ENCODE data around the gene PSORS1C1.

The PSORS1C1 gene

DNA sequence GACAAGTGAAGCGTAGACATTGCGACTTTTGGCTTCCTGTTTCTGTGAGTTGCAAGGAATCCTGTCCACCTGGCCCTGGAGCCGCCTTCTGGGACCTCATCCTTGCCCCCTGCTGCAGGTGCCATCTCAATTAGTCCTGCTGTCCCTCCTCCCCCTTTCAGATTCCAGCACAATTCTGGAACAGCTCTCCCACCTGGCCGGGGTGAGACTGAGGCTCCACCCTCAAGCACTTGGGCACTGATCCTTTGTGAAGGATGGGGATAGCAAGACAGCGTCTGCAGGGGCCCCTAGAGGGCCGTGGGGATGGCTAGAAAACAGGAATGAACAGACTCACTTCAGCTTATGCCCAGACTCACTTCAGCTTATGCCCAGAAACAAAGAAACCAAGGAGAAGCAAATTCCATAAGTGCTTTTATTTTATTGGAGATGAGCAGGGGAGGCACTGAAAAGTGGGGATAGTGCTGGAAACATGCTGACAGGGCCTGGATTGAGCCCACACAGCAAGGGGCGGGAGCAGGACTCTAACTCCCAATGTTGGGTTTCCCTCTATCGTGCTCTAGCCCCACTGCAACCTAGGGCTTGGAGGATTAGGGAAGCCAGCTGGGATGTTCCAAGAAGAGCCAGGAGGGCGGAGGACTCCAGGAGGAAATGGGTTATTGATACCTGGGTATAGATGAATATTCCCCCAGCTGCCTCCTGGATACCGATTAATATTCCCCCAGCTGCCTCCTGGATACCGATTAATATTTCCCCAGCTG lies 3.6 kb upstream of the PSORS1C1 start:
- H3K79me2 ChIP-seq (ENCODE audit: low read length) = no peaks in the 10 kb centered on the region
- no peaks in the 10 kb centered on the region for H4K20me1 ChIP-seq (ENCODE audit: insufficient read depth, low read length)
- no peaks in the 10 kb centered on the region for H3K36me3 ChIP-seq (replicated peaks; ENCODE audit: low read depth, low read length)
- H3K4me3 ChIP-seq (ENCODE audit: low read length) = no peak overlapping the region
- no peak overlapping the region for H2AFZ ChIP-seq (ENCODE audit: low read depth, low read length)
- no peak overlapping the region for H3K4me2 ChIP-seq (ENCODE audit: low read length)
- peaks cover 17% of the 10 kb centered on the region for H3K27me3 ChIP-seq (ENCODE audit: low read depth, low read length)
- TF ChIP-seq EZH2phosphoT487 (IDR thresholded peaks at IDR 0.05; ENCODE audit: low read depth) = no peak
- TF ChIP-seq, protein P1, sequence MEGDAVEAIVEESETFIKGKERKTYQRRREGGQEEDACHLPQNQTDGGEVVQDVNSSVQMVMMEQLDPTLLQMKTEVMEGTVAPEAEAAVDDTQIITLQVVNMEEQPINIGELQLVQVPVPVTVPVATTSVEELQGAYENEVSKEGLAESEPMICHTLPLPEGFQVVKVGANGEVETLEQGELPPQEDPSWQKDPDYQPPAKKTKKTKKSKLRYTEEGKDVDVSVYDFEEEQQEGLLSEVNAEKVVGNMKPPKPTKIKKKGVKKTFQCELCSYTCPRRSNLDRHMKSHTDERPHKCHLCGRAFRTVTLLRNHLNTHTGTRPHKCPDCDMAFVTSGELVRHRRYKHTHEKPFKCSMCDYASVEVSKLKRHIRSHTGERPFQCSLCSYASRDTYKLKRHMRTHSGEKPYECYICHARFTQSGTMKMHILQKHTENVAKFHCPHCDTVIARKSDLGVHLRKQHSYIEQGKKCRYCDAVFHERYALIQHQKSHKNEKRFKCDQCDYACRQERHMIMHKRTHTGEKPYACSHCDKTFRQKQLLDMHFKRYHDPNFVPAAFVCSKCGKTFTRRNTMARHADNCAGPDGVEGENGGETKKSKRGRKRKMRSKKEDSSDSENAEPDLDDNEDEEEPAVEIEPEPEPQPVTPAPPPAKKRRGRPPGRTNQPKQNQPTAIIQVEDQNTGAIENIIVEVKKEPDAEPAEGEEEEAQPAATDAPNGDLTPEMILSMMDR (IDR thresholded peaks at IDR 0.05; ENCODE audit: low read depth, low read length) = no peak
- H3K4me1 ChIP-seq (ENCODE audit: low read length) = peaks cover 32% of the 10 kb centered on the region
- H3K9me3 ChIP-seq (ENCODE audit: insufficient read depth, low read length) = no peaks in the 10 kb centered on the region
- H3K27ac ChIP-seq (ENCODE audit: low read length) = no peak overlapping the region
- no peak overlapping the region for H3K9ac ChIP-seq (ENCODE audit: low read length)

DNA sequence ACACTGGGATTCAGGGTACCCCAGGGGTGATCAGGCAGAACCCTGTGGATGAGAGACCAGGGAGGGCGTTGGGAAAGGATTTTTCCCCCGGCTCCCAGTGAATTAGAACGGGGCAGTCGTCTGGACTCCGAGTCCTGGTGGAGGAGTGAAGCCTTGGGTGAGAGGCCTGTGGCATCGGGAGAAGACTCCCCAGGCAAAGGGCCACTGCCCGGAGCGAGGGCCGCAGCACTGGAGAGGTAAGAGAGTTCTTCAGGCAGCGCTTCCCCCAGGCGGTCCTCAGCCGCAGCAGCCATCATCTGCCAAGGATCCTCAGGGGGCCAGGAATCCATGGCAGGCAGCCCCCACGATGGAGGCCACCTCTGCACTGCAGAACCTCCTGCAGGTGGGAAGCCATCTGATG lies 2.9 kb upstream of the PSORS1C1 start:
- TF ChIP-seq EZH2phosphoT487 (IDR thresholded peaks at IDR 0.05; ENCODE audit: low read depth) = no peak
- TF ChIP-seq, protein P1 (IDR thresholded peaks at IDR 0.05; ENCODE audit: low read depth, low read length) = no peak
- H2AFZ ChIP-seq (ENCODE audit: low read depth, low read length) = no peak overlapping the region
- peaks cover 33% of the 10 kb centered on the region for H3K4me1 ChIP-seq (ENCODE audit: low read length)
- no peaks in the 10 kb centered on the region for H4K20me1 ChIP-seq (ENCODE audit: insufficient read depth, low read length)
- H3K9ac ChIP-seq (ENCODE audit: low read length) = no peak overlapping the region
- H3K4me3 ChIP-seq (ENCODE audit: low read length) = no peak overlapping the region
- H3K27ac ChIP-seq (ENCODE audit: low read length) = no peak overlapping the region
- H3K4me2 ChIP-seq (ENCODE audit: low read length) = no peak overlapping the region
- H3K9me3 ChIP-seq (ENCODE audit: insufficient read depth, low read length) = no peaks in the 10 kb centered on the region
- peaks cover 17% of the 10 kb centered on the region for H3K27me3 ChIP-seq (ENCODE audit: low read depth, low read length)
- no peaks in the 10 kb centered on the region for H3K36me3 ChIP-seq (replicated peaks; ENCODE audit: low read depth, low read length)
- no peaks in the 10 kb centered on the region for H3K79me2 ChIP-seq (ENCODE audit: low read length)

DNA sequence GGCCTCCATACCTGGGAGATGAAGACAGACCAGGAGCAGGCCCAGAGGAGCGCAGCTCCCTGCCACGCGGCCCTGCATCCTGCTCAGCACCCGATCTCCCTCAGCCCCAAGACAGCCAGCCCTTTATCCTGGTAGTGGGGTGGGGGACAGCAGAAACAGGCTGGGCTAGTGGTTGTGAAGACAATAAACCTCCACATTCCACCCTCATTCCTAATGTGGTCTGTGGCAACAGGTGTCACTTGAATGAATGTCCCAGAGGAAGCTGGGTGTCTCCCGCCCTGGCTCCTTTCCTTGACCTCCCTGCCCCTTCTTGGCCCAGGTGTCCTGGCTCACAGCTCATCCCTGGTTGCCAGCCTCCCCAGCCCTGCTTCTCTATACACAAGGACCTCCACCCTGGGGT lies 2.1 kb upstream of the PSORS1C1 start, which contains the start of gene C6orf15:
Gene C6orf15 (minus strand): TSS at position 98 of the 400 bp plus-strand sequence. CDS start 20 bp downstream, at position 78.
- Histone ChIP-seq H2AFZ (ENCODE audit: low read depth, low read length) (no peak within 1 kb of the TSS), H3K9me3 (ENCODE audit: insufficient read depth, low read length) (no peaks in the 10 kb centered on the region), H4K20me1 (ENCODE audit: insufficient read depth, low read length) (no peaks in the 10 kb centered on the region), H3K27me3 (ENCODE audit: low read depth, low read length) (peaks cover 17% of the 10 kb centered on the region), H3K79me2 (ENCODE audit: low read length) (no peaks in the 10 kb centered on the region), H3K27ac (ENCODE audit: low read length) (no peak within 1 kb of the TSS), H3K9ac (ENCODE audit: low read length) (no peak within 1 kb of the TSS), H3K36me3 (replicated peaks; ENCODE audit: low read depth, low read length) (no peaks in the 10 kb centered on the region), H3K4me2 (ENCODE audit: low read length) (no peak within 1 kb of the TSS), H3K4me3 (ENCODE audit: low read length) (no peak within 1 kb of the TSS), H3K4me1 (ENCODE audit: low read length) (peaks cover 33% of the 10 kb centered on the region)
- no peak for TF ChIP-seq EZH2phosphoT487 (IDR thresholded peaks at IDR 0.05; ENCODE audit: low read depth)
- TF ChIP-seq, protein P1 (IDR thresholded peaks at IDR 0.05; ENCODE audit: low read depth, low read length) = no peak

DNA sequence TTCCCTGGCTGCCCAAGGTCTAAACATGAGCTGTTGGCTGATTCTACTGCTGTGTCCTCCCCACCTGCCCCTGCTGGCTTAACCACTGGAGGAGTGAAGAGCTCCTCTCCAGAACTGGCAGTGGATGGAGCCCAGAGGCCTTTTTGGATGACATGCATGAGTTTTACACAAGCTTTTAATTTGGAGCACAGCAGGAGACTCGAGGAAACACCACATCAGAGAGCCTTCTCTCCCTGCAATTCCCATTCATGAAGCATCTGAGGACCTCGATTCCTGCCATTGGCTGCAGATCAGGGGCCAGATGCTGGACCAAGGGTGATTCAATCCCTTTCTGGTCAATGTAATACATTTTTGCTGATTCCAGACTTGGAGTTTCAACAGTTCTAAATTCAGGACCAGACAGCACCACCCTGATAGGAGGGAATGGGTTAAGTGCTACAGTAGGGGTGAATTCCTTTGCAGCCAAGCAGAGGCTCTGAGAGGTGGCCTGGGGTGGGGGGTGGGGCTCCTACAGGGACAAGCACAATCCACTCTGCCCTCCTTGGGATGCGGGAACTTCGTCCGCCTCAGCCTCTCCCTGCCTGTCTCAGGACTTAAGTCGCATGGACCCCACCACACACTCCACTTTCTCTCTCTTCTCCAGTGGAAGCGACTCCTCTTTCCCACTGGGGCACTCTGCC lies 599 bp upstream of the PSORS1C1 start:
- Histone ChIP-seq H3K9ac (ENCODE audit: low read length) (no peak overlapping the region), H3K4me3 (ENCODE audit: low read length) (no peak overlapping the region), H3K79me2 (ENCODE audit: low read length) (no peaks in the 10 kb centered on the region), H3K4me2 (ENCODE audit: low read length) (no peak overlapping the region), H3K27ac (ENCODE audit: low read length) (no peak overlapping the region), H3K27me3 (ENCODE audit: low read depth, low read length) (peaks cover 17% of the 10 kb centered on the region), H4K20me1 (ENCODE audit: insufficient read depth, low read length) (no peaks in the 10 kb centered on the region), H2AFZ (ENCODE audit: low read depth, low read length) (no peak overlapping the region), H3K9me3 (ENCODE audit: insufficient read depth, low read length) (no peaks in the 10 kb centered on the region), H3K36me3 (replicated peaks; ENCODE audit: low read depth, low read length) (no peaks in the 10 kb centered on the region), H3K4me1 (ENCODE audit: low read length) (peaks cover 27% of the 10 kb centered on the region)
- no peak for TF ChIP-seq EZH2phosphoT487 (IDR thresholded peaks at IDR 0.05; ENCODE audit: low read depth)
- TF ChIP-seq, protein P1 (IDR thresholded peaks at IDR 0.05; ENCODE audit: low read depth, low read length) = no peak

Measured in OCI-LY3 (cell line).